Colonic mucosa (tissue), 4 donors: ENCODE measurements around the gene MAOB. TPM values are rescaled to one million over a fixed set of nuclear protein-coding genes. Genes with fewer than 3 reads are reported as not detected.

Experiments
- DNase-seq: peaks from one replicate; pipeline ENCODE4 v3.0.0-alpha.2; 2020
- H3K27ac ChIP-seq: fragments of 200-600 bp; one replicate; pipeline ENCODE4 v1.8.0; 2021
- H3K27me3 ChIP-seq: fragments of 200-600 bp; one replicate; pipeline ENCODE4 v1.8.0; 2021
- H3K36me3 ChIP-seq: fragments of 200-600 bp; one replicate; pipeline ENCODE4 v1.8.0; 2021
- H3K4me1 ChIP-seq: fragments of 200-600 bp; one replicate; pipeline ENCODE4 v1.8.0; 2021; ENCODE audit warnings: mild to moderate bottlenecking
- H3K4me3 ChIP-seq: fragments of 200-600 bp; one replicate; pipeline ENCODE4 v1.8.0; 2021
- H3K9ac ChIP-seq, 2 donors: one replicate each; pipeline ENCODE4 v1.7.0; 2013; ENCODE audit warnings: control low read depth in 2 of 2, low read depth in 2 of 2, low read length in 2 of 2
- H3K9me3 ChIP-seq: fragments of 200-600 bp; one replicate; pipeline ENCODE4 v1.8.0; 2021
- intact Hi-C: fragments of 100-400 bp; cut with DNase I; formaldehyde crosslinking; loops from one replicate; pipeline ENCODE4 v1.14.1; 2022
- total RNA-seq, 2 donors: library from RNA; stranded (reverse); fragmentation: NEBNext Ultra II Directional in 1 of 2; extraction: Animal tissue kit (Norgen Biotek cat#: 25700) in 1 of 2; gene quantifications; one replicate each; pipeline ENCODE4 v1.2.1, GENCODE V29; 2021
- TF ChIP-seq, protein P1 (sequence below): fragments of 200-600 bp; IDR thresholded peaks from one replicate; pipeline ENCODE4 v1.8.0; 2022; ENCODE audit warnings: antibody characterized with exemption, mild to moderate bottlenecking
- donor health status: healthy.
- donor health status: DM: no; HTN: no; CAD: no.
- donor health status: DM: no; HTN: no; CAD: no.

Gene MAOB
- total RNA-seq, 2 donors from 2014 or later, result 4.4 to 9.2 TPM

GRCh38 chrX:43880425-43880824, 1.8 kb downstream of the MAOB start:
- H3K4me3 ChIP-seq, result no peak overlapping the region
- no peaks in the 10 kb centered on the region for H3K9me3 ChIP-seq
- TF ChIP-seq, protein P1, sequence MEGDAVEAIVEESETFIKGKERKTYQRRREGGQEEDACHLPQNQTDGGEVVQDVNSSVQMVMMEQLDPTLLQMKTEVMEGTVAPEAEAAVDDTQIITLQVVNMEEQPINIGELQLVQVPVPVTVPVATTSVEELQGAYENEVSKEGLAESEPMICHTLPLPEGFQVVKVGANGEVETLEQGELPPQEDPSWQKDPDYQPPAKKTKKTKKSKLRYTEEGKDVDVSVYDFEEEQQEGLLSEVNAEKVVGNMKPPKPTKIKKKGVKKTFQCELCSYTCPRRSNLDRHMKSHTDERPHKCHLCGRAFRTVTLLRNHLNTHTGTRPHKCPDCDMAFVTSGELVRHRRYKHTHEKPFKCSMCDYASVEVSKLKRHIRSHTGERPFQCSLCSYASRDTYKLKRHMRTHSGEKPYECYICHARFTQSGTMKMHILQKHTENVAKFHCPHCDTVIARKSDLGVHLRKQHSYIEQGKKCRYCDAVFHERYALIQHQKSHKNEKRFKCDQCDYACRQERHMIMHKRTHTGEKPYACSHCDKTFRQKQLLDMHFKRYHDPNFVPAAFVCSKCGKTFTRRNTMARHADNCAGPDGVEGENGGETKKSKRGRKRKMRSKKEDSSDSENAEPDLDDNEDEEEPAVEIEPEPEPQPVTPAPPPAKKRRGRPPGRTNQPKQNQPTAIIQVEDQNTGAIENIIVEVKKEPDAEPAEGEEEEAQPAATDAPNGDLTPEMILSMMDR, result no peak
- H3K9ac ChIP-seq, result no peak overlapping the region
- no peak overlapping the region for H3K27ac ChIP-seq
- DNase-seq, result no peak
- no peaks in the 10 kb centered on the region for H3K27me3 ChIP-seq
- no peaks in the 10 kb centered on the region for H3K4me1 ChIP-seq
- no peaks in the 10 kb centered on the region for H3K36me3 ChIP-seq
- intact Hi-C loops, result no loop called here

GRCh38 chrX:43878906-43879526, 3.2 kb downstream of the MAOB start:
- DNase-seq, result no peak
- no peaks in the 10 kb centered on the region for H3K27me3 ChIP-seq
- no peaks in the 10 kb centered on the region for H3K9me3 ChIP-seq
- H3K36me3 ChIP-seq, result no peaks in the 10 kb centered on the region
- H3K4me1 ChIP-seq, result no peaks in the 10 kb centered on the region
- intact Hi-C loops, result no loop called here
- TF ChIP-seq, protein P1, result no peak
- no peak overlapping the region for H3K27ac ChIP-seq
- no peak overlapping the region for H3K4me3 ChIP-seq
- H3K9ac ChIP-seq, result no peak overlapping the region

DNA sequence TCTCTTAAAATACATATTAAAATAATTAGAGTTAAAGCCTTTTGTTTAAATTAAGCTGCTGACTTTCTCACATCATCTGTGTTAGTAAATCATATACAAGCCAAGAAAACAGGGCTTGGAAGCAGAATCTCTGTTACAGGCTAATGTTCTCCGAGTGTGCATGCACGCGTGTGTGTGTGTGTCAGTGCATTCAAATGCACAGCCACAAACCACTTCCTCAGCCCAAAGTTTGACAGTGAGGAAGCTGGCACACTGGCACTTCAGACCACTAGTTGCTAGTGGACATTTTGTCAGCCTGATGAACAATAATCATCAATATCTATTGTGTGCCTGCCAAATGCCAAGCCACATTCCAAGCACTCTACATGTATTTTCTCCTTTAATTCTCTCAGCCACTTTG, 5.6 kb downstream of the MAOB start:
- DNase-seq, result no peak
- intact Hi-C loops, result no loop called here
- no peak overlapping the region for H3K9ac ChIP-seq
- no peaks in the 10 kb centered on the region for H3K36me3 ChIP-seq
- H3K9me3 ChIP-seq, result no peaks in the 10 kb centered on the region
- H3K27ac ChIP-seq, result no peak overlapping the region
- H3K4me1 ChIP-seq, result no peaks in the 10 kb centered on the region
- no peak overlapping the region for H3K4me3 ChIP-seq
- TF ChIP-seq, protein P1, result no peak
- H3K27me3 ChIP-seq, result no peaks in the 10 kb centered on the region

- intact Hi-C loops, result no loop called here
- H3K4me1 ChIP-seq, result no peaks in the 10 kb centered on the region
- no peaks in the 10 kb centered on the region for H3K9me3 ChIP-seq
- no peak overlapping the region for H3K9ac ChIP-seq
- TF ChIP-seq, protein P1, result no peak
- no peaks in the 10 kb centered on the region for H3K36me3 ChIP-seq
- H3K4me3 ChIP-seq, result no peak overlapping the region
- no peaks in the 10 kb centered on the region for H3K27me3 ChIP-seq
- H3K27ac ChIP-seq, result no peak overlapping the region
- no peak for DNase-seq
These were observed 11.4 kb downstream of the MAOB start for GRCh38 chrX:43870758-43871419.

DNA sequence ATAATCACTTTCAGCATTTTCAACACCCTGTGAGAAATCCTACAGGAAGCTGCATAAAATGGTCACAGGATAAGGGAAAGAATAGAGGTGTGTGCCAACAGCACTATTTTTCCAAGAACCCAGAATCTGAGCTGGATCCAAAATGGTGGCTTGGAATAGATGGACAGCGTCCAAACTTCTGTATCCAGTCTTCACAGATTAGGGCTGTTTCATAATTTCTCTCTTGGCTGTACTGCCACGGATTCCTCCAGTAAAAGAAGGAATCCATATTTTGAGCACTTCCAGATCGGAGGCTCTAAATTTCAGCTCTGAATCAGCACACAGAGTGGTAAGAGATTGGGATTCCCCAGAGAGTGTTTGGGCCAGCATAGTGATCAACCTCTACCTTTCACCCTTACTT, 12.2 kb downstream of the MAOB start:
- no peaks in the 10 kb centered on the region for H3K27me3 ChIP-seq
- H3K4me3 ChIP-seq, result no peak overlapping the region
- TF ChIP-seq, protein P1, result no peak
- H3K4me1 ChIP-seq, result no peaks in the 10 kb centered on the region
- intact Hi-C loops, result no loop called here
- DNase-seq, result no peak
- no peaks in the 10 kb centered on the region for H3K36me3 ChIP-seq
- no peak overlapping the region for H3K27ac ChIP-seq
- H3K9me3 ChIP-seq, result no peaks in the 10 kb centered on the region
- H3K9ac ChIP-seq, result no peak overlapping the region
